Activated T-cell treated with anti-CD3 and anti-CD28 coated beads for 1 hour (primary cell): Measurements from ENCODE around the gene CENPH.
A peak's percentile ranks its signal among the peaks of the same experiment; 100 is the strongest.
"Not testable (repeated sequence)": the region's sequence is repeated elsewhere in the genome, so short reads cannot be mapped to it uniquely, and the experiment has no call there.

Source experiments
- DNase-seq: peaks from one replicate; pipeline ENCODE4 v3.0.0-alpha.2; 2020; ENCODE audit warnings: low read depth

CENPH gene

DNA sequence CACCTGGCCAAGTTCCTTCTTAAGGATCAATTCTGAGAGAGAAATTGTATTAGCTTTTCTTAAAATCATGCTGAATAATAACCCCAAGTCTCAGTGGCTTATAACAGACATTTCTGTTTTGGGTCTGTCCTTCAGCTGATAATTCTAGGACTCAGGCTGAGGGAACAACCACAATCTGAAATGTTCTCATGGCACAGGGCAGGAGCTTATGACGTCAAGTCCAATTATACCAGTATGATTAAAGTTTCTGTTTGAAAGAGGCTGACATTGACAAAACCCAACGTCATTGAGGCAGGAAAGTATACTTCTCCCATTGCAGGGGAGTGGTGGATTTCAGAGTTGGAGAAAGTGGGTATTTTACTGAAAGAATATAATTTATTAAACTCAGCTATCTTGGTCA lies 21.8 kb downstream of the CENPH start:
- no peak for DNase-seq

DNA sequence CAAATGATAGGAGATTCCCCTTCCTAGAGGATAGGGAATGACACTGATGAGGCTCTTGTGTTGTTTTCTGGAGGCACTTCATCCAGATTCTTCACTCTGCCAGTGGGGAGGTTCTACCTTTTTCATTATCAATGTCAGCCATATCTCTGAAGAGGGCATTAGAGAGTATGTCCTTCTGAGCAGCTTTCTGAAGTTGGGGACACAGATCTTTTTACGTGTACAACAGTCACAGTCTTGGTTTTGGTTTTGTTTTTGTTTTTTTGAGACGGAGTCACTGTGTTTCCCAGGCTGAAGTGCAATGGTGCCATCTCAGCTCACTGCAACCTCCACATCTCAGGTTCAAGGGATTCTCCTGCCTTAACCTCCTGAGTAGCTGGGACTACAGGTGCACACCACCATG lies 22.6 kb downstream of the CENPH start:
- no peak for DNase-seq

DNA sequence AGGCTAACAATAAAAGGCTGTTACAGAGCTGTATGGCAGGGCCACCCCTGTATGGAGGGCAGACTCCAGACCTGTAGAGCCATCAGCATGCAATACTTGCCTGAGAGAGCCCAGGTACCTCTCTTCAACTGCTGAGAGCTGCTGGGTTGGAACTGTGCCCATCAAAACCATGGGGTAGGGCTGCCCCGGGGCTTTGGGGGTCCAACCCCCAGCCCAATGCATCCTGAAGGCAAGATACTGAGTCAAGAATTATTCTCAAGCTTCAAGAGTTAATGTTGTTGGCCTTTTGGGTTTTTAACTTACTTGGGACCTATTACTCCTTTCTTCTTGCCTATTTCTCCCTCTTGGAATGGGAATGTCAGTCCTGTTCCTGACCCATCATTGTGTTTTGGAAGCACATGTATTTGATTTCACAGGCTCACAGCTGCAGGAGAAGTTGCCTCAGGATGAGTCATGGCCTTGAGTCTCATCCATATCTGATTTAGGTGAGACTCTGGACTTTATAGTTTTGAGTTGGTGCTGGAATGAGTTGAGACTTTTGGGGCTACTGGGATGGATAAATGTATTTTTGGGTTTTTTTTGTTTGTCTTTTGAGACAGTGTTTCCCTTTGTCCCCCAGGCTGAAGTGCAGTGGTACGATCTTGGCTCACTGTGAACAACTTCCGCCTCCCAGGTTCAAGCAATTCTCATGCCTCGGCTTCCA lies 24.3 kb downstream of the CENPH start:
- no peak for DNase-seq

DNA sequence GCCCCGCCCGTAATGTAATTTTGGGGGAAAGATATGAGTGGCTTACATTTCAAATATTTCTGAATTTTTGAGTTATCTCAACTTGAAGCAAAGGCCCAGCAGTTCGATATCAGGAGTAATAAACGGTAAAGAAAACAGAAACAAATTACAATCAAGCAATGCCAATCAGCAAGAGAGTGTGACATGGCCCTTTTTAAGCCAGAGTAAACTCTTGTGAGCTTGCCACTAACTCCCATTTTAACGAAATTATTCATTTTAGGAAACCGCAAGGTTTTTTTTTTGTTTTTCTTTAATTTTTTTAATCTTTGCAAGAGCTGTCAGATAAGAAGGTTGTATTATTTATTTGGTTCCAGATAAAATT lies 27.7 kb downstream of the CENPH start:
- DNase-seq, result no peak

DNA sequence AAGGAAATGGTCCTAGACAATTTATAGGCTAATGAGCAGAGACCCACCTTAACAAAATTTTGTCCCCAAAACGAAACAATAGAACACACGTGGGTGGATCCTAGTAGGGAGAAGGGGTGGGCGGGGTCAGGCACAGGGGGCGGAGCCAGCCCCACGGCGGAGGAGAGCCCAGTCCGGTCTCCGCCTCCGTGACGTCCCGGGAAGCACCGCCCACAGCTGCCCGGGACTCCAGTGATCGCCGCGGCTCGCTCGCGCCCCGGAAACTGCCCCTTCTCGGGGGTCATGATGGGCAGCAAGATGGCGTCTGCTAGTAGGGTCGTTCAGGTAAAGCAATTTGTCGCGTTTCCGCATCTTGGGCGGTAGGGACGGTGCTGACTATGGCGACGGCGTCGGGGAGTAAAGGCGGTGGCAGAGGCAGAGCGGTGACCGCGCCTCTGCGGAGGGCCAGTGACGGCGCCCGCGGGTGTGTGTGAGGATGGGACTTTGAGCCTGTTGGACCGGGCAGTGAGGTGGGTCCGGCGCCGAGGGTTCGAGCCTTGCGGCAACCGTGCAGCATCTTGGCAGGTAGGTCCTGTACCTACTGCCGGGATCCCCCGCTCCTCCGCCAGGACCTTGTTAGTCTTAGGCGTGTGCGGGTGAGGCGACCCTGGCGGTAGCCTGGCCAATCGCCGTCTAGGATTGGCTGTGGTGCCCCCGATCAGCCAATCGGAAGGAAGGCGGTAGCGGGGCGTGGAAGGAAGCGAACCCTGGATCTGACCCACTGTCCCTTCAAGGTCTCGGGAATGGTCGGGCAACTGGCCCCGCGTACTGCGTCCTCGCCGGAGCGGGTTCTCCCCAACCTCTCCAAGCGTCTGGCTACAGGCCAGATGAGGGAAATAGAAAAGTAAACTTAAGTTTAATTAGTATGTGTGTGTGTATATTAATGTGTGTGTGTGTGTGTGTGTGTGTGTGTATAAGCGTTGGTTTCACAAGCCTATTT lies 28.5 kb downstream of the CENPH start:
- DNase-seq, result peak; percentile 91

DNA sequence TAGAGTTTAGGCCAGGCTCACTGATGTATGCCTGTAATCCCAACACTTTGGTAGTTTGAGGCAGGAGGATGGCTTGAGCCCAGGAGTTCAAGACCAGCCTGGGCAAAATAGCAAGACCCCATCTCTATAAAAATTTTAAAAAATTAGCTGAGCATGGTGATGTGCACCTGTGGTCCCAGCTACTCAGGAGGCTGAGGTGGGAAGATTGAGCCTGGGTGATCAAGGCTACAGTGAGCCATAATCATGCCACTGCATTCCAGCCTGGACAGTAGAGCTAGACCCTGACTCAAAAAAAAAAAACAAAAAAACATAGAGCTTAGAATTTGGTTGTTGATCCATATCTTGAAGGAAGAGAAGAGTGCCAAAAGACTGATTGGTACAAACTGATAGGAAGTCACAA lies 30.6 kb downstream of the CENPH start:
- no peak for DNase-seq

DNA sequence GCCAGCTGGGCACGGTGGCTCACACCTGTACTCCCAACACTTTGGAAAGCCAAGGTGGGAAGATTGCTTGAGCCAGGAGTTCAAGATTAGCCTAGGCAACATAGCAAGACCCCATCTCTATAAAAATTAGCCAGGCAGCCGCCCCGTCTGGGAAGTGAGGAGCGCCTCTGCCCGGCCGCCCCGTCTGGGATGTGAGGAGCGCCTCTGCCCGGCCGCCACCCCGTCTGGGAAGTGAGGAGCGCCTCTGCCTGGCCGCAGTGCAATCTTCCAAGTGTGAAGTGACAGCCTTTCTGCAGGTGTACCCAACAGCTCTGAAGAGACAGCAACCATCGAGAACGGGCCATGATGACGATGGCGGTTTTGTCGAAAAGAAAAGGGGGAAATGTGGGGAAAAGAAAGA lies 31.0 kb downstream of the CENPH start:
- not testable (repeated sequence) for DNase-seq

DNA sequence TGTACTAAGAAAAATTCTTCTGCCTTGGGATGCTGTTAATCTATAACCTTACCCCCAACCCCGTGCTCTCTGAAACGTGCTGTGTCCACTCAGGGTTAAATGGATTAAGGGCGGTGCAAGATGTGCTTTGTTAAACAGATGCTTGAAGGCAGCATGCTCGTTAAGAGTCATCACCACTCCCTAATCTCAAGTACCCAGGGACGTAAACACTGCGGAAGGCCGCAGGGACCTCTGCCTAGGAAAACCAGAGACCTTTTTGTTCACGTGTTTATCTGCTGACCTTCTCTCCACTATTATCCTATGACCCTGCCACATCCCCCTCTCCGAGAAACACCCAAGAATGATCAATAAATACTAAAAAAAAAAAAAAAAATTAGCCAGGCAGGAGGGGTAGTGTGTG lies 31.4 kb downstream of the CENPH start:
- DNase-seq, result not testable (repeated sequence)

DNA sequence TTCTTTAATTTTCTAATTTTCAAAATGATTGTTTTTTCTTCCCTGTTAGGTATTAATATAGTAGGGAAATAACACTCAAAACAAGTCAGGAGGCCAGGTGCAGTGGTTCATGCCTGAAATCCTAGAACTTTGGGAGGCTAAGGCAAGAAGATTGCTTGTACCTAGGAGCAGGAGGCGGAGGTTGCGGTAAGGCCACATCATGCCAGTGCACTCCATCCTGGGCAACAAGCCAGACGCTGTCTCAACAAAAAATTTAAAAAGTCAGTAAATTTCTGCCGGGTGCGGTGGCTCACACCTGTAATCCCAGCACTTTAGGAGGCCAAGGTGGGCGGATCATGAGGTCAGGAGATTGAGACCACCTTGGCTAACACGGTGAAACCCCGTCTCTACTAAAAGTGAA lies 35.1 kb downstream of the CENPH start:
- DNase-seq, result no peak

DNA sequence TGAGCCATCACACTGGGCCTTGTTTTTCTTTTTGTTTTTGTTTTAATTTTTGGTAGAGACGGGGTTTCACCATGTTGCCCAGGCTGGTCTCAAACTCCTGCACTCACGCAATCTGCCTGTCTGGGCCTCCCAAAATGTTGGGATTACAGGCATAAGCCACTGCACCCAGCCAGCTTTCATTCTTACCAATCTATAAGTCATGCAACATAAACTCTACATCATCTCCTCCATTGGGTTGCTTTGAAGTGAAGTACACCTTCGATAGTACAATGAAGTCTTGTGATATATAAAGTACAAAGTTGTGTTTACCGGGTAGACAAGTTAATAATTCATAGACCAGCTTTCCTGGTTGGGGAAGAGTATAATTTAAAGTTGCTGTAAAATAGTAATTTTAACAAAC lies 36.5 kb downstream of the CENPH start:
- no peak for DNase-seq

DNA sequence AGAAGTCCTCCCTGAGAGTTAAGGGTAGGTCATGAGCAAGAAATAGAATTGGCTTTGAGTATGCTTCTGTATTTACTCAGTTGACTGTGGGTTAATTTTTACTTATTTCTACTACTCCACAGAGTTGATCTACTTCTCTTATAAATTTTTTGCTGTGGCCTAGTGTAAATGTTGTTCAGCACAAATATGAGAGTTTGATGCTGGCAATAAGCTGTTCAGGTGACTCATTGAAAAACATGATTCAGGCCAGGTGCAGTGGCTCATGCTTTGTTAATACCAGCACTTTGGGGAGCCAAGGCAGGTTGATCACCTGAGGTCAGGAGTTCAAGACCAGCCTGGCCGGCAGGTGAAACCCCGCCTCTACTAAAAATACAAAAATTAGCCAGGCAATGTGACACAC lies 40.8 kb downstream of the CENPH start:
- no peak for DNase-seq

DNA sequence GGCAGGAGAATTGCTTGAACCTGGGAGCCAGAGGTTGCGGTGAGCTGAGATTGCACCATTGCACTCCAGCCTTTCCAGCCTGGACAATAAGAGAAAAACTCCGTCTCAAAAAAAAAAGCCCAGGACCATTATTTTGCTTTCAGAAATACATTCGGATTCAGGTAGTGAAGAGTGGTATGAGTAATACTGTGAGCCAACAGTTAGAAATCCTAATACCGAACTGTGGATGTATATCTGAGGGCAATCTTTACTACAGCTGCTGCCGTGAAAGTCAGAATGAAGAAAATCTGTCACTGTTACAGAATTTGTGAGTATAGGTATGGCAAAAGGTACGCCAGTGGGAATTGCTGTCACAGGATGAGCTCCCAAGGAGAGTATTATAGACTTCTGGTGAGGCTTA lies 41.9 kb downstream of the CENPH start:
- no peak for DNase-seq

DNA sequence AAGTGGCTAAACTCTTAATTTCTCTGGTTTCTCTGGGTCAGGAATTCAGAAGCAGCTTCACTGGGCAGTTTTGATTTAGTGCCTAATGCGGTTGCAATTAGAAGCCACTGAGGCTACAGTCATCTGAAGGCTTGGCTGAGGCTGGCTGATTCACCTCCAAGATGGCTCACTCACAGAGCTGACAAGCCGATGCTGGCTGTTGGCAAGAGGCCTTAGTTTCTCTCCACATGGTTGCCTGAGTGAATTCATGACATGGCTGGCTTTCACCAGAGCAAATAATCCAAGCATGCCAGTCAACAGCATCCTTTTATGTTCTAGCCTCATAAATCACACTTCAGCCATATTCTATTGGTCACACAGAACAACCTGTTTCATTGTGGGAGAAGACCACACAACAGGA lies 42.5 kb downstream of the CENPH start:
- DNase-seq, result no peak

DNA sequence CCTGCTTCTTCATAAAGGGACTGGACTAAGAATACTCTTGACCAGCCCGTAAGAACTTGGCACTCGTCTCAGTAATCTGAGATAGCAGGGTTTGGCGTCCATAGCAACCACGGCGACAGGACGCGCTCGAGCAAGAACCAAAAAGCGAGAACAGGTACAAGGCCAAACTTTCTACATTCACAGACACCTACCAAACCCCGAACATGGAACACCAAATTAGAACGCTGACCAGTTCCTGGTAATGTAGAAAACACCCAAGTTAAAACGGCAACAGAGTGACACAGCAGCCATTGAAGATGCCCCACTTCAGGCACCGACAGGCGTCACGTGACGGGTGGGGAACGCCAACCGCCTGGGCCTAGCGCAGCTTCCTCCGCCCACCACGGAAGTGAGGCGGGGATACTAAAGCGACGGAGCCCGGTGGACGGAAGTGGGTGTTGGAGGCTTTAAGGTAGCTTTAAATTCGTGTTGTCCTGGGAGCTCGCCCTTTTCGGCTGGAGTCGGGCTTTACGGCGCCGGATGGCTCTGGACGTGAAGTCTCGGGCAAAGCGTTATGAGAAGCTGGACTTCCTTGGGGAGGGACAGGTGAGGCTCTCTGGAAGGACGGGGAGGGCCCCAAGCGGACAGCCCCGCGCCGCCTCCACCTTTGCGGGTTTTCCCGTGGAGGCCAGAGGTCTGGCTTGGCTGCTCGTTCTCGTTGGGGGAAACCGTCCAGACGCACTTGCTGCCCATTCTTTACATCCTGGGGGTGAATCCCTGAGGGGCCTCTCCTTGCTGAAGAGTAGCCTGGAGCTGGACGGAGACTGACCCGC lies 45.3 kb downstream of the CENPH start, which contains the start of gene CDK7:
Gene CDK7 (plus strand): TSS at position 430 of the 812 bp plus-strand sequence. CDS start 90 bp downstream, at position 520.
- peak; percentile 83 for DNase-seq

DNA sequence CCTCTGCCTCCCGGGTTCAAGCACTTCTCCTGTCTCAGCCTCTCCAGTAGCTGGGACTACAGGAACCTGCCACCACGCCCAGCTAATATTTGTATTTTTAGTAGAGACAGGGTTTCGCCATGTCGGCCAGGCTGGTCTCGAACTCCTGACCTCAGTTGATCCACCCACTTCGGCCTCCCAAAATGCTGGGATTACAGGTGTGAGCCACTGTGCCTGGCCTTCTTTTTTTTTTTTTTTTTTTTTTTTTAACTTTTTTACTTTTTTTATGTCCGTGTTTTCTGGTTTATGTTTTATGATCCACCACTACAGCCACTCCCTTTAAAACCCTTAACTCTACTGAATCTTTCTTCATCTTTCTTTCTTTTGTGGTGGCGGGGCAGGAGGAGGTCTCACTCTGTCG lies 47.4 kb downstream of the CENPH start:
- DNase-seq, result not testable (repeated sequence)

DNA sequence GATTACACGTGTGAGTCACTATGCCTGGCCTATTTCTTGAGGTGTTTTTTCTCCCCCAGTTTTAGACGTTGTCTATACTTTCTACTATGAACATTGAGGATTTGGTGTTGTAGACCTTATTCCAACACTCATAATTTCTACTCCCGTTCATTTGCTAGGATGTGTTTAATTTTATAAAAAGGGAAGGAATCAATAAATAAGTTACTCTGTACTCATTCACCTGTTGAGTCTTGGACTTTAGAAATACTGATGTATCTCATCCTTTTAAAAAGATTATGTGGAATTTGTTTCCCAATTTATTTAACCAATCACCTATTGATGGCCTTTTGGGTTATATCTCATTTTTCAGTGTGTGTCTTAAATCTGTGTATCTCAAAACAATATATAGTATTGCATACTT lies 48.5 kb downstream of the CENPH start:
- DNase-seq, result no peak

DNA sequence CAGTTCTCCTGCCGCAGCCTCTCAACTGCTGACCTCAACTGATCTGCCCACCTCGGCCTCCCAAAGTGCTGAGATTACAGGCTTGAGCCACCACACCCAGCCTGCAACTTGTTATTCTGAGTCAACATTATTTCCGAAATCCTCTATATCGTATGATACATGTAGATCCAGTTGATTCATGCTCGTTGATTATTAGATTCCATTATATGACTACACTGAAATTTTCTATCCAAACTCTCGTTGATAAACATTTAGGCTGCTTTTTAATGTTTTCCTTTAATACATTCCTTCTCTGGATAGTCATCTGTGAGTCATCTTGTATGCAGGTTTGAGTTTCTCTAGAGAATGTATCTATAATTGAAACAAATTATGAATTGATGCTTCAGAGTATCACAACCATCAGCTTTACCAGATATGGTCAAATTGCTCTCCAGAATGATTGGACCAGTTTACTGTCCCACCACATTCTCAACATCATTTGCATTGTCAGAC lies 49.4 kb downstream of the CENPH start:
- no peak for DNase-seq

DNA sequence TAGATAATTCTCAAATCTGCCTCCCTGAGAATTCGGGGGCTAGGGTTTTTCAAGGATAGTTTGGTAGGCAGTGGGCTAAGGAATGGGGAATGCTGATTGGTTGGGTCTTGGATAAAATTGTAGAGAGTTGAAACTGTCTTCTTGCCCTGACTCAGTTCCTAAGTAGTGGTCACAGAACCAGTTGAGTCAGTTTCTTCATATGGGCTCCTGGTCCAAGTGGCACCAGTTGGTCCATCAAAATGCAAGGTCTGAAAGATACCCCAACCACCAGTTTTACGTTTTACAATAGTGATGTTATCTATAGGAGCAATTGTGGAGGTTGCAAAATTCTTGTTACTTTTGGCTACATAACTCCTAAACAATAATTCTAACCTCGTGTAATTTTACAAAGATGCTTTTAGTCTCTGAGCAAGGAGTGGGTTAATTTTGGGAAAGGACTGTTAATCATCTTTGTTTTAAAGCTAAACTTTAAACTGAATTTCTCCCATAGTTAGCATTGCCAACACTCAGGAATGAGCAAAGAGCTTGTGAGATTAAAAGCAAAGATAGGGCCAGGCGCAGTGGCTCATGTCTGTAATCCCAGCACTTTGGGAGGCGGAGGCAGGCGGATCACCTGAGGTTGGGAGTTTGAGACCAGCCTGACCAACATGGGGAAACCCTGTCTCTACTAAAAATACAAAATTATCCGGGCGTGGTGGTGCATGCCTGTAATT lies 53.0 kb downstream of the CENPH start:
- DNase-seq, result no peak

DNA sequence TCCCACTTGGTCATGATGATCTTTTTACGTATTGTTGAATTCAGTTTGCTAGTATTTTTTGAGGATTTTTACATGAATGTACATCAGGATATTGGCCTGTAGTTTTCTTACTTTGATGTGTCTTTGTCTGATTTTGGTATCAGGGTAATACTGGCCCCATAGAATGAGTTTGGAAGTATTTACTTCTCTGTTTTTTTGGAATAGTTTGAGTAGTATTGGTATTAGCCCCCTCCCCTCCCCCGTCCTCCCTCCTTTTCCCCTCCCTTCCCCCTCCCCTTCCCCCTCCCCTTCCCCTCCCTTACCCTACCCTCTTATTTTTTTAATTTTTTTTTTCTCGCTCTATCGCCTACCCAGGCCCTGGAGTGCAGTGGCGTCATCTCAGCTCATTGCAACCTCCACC lies 55.6 kb downstream of the CENPH start:
- DNase-seq, result no peak

DNA sequence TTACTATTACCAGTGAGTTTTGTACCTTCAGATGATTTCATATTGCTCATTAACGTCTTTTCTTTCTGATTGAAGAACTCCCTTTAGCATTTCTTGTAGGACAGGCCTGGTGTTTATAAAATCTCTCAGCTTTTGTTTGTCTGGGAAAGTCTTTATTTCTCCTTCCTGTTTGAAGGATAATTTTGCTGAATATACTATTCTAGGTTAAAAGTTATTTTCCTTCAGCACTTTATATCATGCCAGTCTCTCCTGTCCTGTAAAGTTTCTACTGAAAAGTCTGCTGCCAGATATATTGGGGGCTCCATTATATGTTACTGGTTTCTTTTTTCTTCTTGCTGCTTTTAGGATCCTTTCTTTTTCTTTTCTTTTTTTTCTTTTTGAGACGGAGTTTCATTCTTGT lies 58.6 kb downstream of the CENPH start:
- no peak for DNase-seq

DNA sequence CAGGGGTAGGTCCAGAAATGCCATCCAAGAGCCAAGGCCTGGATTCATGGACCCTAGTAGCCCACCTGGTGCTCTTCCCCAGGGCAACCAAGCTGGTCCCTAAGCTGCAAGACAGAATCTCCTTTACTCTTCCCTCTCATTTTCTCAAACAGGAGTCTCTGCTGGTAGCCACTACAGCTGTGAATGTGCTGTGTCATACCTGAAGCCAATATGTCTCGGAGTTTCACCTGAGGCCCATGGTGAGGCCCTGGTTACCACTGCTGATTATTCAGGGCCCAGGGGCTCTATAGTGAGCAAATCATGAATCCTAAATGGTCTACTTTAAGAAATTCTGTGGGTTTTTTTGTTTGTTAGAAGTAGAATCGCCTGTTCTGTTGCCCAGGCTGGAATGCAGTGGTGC lies 61.2 kb downstream of the CENPH start:
- no peak for DNase-seq

DNA sequence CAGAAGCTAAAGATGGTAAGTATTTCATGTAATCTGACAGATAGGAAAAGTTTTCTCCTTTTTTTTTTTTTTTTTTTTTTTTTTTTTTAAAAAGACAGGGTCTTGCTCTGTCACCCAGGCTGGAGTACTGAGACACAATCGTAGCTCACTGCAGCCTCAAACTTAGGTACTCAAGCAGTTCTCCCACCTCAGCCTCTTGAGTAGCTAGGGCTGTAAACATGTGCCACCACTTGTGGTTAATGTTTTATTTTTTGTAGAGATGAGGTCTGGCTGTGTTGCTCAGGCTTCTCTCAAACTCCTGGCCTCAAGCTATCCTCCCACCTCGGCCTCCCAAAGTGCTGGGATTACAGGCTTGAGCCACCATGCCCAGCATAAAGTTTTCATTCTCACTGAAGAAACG lies 63.1 kb downstream of the CENPH start:
- no peak for DNase-seq
